B cell (primary cell): ENCODE results near the gene SDF2.
"Not testable (repeated sequence)": the region's sequence is repeated elsewhere in the genome, so short reads cannot be mapped to it uniquely, and the experiment has no call there.

Experiments
- CTCF ChIP-seq: fragments of 200-600 bp; IDR thresholded peaks from one replicate; pipeline ENCODE4 v1.8.0; 2022; ENCODE audit warnings: antibody characterized with exemption, mild to moderate bottlenecking
- EZH2 ChIP-seq: IDR thresholded peaks from 2 replicates; pipeline ENCODE4 v1.6.1; 2012; ENCODE audit warnings: borderline replicate concordance, low read depth, mild to moderate bottlenecking, moderate library complexity, low read length; ENCODE audit not compliant: insufficient read depth, poor library complexity, severe bottlenecking

GRCh38 chr17:28658766-28659496 lies 2.8 kb downstream of the SDF2 start:
- TF ChIP-seq CTCF, EZH2: not testable (repeated sequence)
